Measurements from ENCODE around the gene SLC6A15.

GRCh38 chr12:84913129-84913515 is 523 bp upstream of the SLC6A15 start:
- TF ChIP-seq CTCF (IDR thresholded peaks at IDR 0.05; ENCODE audit: poor library complexity) (no peak), EZH2phosphoT487 (IDR thresholded peaks at IDR 0.05; ENCODE audit: low read depth, severe bottlenecking, unreplicated experiment) (no peak)
